GM23338 (cell line): ENCODE results near the gene ZGLP1. TPM values are rescaled to one million over a fixed set of nuclear protein-coding genes. Genes with fewer than 3 reads are reported as not detected.

ENCODE experiments used
- ATAC-seq: fragments of 200-7000 bp; cut with Tn5 transposase; 3 replicates; pipeline ENCODE4 v1.9.1; 2020
- DNase-seq: peaks from one replicate; pipeline ENCODE4 v3.0.0-alpha.2; 2015; ENCODE audit warnings: low spot score
- H2AFZ ChIP-seq: fragments of 200-600 bp; sonication (generic); 2 replicates; pipeline ENCODE4 v1.8.0; 2016; ENCODE audit warnings: antibody characterized with exemption, mild to moderate bottlenecking, moderate library complexity
- H3F3A ChIP-seq: fragments of 200-600 bp; sonication (generic); replicated peaks from 2 replicates; pipeline ENCODE4 v1.8.0; 2017; ENCODE audit warnings: antibody characterized with exemption, mixed run types, low read depth
- H3K27ac ChIP-seq: fragments of 200-600 bp; sonication (generic); 2 replicates; pipeline ENCODE4 v1.6.1; 2016; ENCODE audit warnings: low read depth
- H3K27me3 ChIP-seq: fragments of 200-600 bp; sonication (generic); 2 replicates; pipeline ENCODE4 v1.8.0; 2016; ENCODE audit warnings: mild to moderate bottlenecking, mixed run types, moderate library complexity; ENCODE audit not compliant: insufficient read depth
- H3K36me3 ChIP-seq: fragments of 200-600 bp; sonication (generic); 2 replicates; pipeline ENCODE4 v1.8.0; 2016; ENCODE audit warnings: mild to moderate bottlenecking; ENCODE audit not compliant: insufficient read depth
- H3K4me1 ChIP-seq: fragments of 200-600 bp; sonication (generic); 2 replicates; pipeline ENCODE4 v1.8.0; 2016; ENCODE audit warnings: mild to moderate bottlenecking, moderate library complexity; ENCODE audit not compliant: insufficient read depth
- H3K4me2 ChIP-seq: fragments of 200-600 bp; sonication (generic); 2 replicates; pipeline ENCODE4 v1.7.1; 2017; ENCODE audit warnings: mixed run types
- H3K4me3 ChIP-seq: fragments of 200-600 bp; sonication (generic); 2 replicates; pipeline ENCODE4 v1.6.1; 2016; ENCODE audit warnings: mixed run types
- H3K79me2 ChIP-seq: fragments of 200-600 bp; sonication (generic); replicated peaks from 2 replicates; pipeline ENCODE4 v1.8.0; 2017; ENCODE audit warnings: mild to moderate bottlenecking; ENCODE audit not compliant: insufficient read depth
- H3K9me2 ChIP-seq: fragments of 200-600 bp; sonication (generic); 2 replicates; pipeline ENCODE4 v1.8.0; 2017; ENCODE audit not compliant: insufficient read depth
- H4K20me1 ChIP-seq: fragments of 200-600 bp; sonication (generic); replicated peaks from 2 replicates; pipeline ENCODE4 v1.8.0; 2017; ENCODE audit warnings: mild to moderate bottlenecking; ENCODE audit not compliant: insufficient read depth
- H3K27ac Mint-ChIP-seq: 2 replicates; pipeline ENCODE4 v1.8.0; 2020; ENCODE audit warnings: inconsistent platforms, mild to moderate bottlenecking, moderate library complexity, mixed read lengths
- H3K27me3 Mint-ChIP-seq: 3 replicates; pipeline ENCODE4 v1.8.0; 2022; ENCODE audit warnings: low read depth, mild to moderate bottlenecking, moderate library complexity, mixed read lengths, inconsistent platforms; ENCODE audit not compliant: insufficient read depth, poor library complexity
- H3K36me3 Mint-ChIP-seq: 3 replicates; pipeline ENCODE4 v1.8.0; 2021; ENCODE audit warnings: low read depth, mild to moderate bottlenecking, inconsistent platforms, moderate library complexity, mixed read lengths
- H3K4me1 Mint-ChIP-seq: 3 replicates; pipeline ENCODE4 v1.8.0; 2020; ENCODE audit warnings: mild to moderate bottlenecking, inconsistent platforms, mixed read lengths
- H3K4me3 Mint-ChIP-seq: 3 replicates; pipeline ENCODE4 v1.8.0; 2021; ENCODE audit warnings: moderate library complexity, mild to moderate bottlenecking, inconsistent platforms, mixed read lengths
- H3K9me3 Mint-ChIP-seq: 3 replicates; pipeline ENCODE4 v1.8.0; 2020; ENCODE audit warnings: moderate library complexity, mild to moderate bottlenecking, inconsistent platforms, mixed read lengths
- CREB1 ChIP-seq: fragments of 250-450 bp; sonication (Bioruptor Pico); IDR thresholded peaks from 2 replicates; pipeline ENCODE4 v1.5.0; 2020; ENCODE audit warnings: low read depth, mild to moderate bottlenecking, moderate library complexity
- EZH2 ChIP-seq: fragments of 200-600 bp; sonication (generic); IDR thresholded peaks from one replicate; pipeline ENCODE4 v1.8.0; 2017; ENCODE audit warnings: antibody characterized with exemption, mild to moderate bottlenecking, low read depth; ENCODE audit not compliant: unreplicated experiment
- JUNB ChIP-seq: IDR thresholded peaks from one replicate; pipeline ENCODE4 v1.6.1; 2016; ENCODE audit warnings: antibody characterized with exemption; ENCODE audit not compliant: unreplicated experiment
- POLR2AphosphoS5 ChIP-seq: IDR thresholded peaks from 2 replicates; pipeline ENCODE4 v1.6.1; 2016; ENCODE audit warnings: antibody characterized with exemption, low read depth
- STAT1 ChIP-seq: IDR thresholded peaks from one replicate; pipeline ENCODE4 v1.6.1; 2016; ENCODE audit warnings: antibody characterized with exemption; ENCODE audit not compliant: unreplicated experiment
- polyA plus RNA-seq: library from polyadenylated mRNA; unstranded; fragments of >200 nt; fragmentation: Nextera tagmentation; extraction: Ambion mirVana; gene quantifications from 2 replicates; pipeline ENCODE4 v1.2.1, GENCODE V29; 2016
- total RNA-seq: library from RNA; depleted of rRNA; stranded (reverse); fragments of >200 nt; shearing (Covaris generic); gene quantifications from 2 replicates; pipeline ENCODE4 v1.2.3, GENCODE V29; 2014
- TF ChIP-seq, protein P1 (sequence below): fragments of 250-450 bp; sonication (Bioruptor Pico); IDR thresholded peaks from 2 replicates; pipeline ENCODE4 v1.5.0; 2020; ENCODE audit warnings: mild to moderate bottlenecking, moderate library complexity
- TF ChIP-seq, protein P2 (sequence below): IDR thresholded peaks from one replicate; pipeline ENCODE4 v1.6.1; 2018; ENCODE audit warnings: antibody characterized with exemption; ENCODE audit not compliant: unreplicated experiment

The ZGLP1 gene
- total and polyA plus RNA-seq, 2 experiments from 2014 or later: 1.5 to 5.3 TPM

GRCh38 chr19:10343495-10343894 lies 33.9 kb upstream of the ZGLP1 start:
- no peak overlapping the region for H3K27ac ChIP-seq
- peaks cover 9% of the 10 kb centered on the region for H3K27me3 Mint-ChIP-seq
- no peak for DNase-seq
- H3K27me3 ChIP-seq: no peaks in the 10 kb centered on the region
- no peak overlapping the region for H3K27ac Mint-ChIP-seq
- H3K4me1 Mint-ChIP-seq: peaks cover 14% of the 10 kb centered on the region
- H3F3A ChIP-seq: peaks cover 6% of the 10 kb centered on the region; the same call in 1 of the 2 replicates
- H3K36me3 ChIP-seq: no peaks in the 10 kb centered on the region
- H3K36me3 Mint-ChIP-seq: no peaks in the 10 kb centered on the region
- no peaks in the 10 kb centered on the region for H4K20me1 ChIP-seq
- H3K4me3 ChIP-seq: no peak overlapping the region
- TF ChIP-seq, protein P1, sequence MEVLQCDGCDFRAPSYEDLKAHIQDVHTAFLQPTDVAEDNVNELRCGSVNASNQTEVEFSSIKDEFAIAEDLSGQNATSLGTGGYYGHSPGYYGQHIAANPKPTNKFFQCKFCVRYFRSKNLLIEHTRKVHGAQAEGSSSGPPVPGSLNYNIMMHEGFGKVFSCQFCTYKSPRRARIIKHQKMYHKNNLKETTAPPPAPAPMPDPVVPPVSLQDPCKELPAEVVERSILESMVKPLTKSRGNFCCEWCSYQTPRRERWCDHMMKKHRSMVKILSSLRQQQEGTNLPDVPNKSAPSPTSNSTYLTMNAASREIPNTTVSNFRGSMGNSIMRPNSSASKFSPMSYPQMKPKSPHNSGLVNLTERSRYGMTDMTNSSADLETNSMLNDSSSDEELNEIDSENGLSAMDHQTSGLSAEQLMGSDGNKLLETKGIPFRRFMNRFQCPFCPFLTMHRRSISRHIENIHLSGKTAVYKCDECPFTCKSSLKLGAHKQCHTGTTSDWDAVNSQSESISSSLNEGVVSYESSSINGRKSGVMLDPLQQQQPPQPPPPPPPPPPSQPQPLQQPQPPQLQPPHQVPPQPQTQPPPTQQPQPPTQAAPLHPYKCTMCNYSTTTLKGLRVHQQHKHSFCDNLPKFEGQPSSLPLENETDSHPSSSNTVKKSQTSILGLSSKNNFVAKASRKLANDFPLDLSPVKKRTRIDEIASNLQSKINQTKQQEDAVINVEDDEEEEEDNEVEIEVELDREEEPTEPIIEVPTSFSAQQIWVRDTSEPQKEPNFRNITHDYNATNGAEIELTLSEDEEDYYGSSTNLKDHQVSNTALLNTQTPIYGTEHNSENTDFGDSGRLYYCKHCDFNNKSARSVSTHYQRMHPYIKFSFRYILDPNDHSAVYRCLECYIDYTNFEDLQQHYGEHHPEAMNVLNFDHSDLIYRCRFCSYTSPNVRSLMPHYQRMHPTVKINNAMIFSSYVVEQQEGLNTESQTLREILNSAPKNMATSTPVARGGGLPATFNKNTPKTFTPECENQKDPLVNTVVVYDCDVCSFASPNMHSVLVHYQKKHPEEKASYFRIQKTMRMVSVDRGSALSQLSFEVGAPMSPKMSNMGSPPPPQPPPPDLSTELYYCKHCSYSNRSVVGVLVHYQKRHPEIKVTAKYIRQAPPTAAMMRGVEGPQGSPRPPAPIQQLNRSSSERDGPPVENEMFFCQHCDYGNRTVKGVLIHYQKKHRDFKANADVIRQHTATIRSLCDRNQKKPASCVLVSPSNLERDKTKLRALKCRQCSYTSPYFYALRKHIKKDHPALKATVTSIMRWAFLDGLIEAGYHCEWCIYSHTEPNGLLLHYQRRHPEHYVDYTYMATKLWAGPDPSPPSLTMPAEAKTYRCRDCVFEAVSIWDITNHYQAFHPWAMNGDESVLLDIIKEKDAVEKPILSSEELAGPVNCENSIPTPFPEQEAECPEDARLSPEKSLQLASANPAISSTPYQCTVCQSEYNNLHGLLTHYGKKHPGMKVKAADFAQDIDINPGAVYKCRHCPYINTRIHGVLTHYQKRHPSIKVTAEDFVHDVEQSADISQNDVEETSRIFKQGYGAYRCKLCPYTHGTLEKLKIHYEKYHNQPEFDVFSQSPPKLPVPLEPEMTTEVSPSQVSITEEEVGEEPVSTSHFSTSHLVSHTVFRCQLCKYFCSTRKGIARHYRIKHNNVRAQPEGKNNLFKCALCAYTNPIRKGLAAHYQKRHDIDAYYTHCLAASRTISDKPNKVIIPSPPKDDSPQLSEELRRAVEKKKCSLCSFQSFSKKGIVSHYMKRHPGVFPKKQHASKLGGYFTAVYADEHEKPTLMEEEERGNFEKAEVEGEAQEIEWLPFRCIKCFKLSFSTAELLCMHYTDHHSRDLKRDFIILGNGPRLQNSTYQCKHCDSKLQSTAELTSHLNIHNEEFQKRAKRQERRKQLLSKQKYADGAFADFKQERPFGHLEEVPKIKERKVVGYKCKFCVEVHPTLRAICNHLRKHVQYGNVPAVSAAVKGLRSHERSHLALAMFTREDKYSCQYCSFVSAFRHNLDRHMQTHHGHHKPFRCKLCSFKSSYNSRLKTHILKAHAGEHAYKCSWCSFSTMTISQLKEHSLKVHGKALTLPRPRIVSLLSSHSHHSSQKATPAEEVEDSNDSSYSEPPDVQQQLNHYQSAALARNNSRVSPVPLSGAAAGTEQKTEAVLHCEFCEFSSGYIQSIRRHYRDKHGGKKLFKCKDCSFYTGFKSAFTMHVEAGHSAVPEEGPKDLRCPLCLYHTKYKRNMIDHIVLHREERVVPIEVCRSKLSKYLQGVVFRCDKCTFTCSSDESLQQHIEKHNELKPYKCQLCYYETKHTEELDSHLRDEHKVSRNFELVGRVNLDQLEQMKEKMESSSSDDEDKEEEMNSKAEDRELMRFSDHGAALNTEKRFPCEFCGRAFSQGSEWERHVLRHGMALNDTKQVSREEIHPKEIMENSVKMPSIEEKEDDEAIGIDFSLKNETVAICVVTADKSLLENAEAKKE: no peak
- no peak for TF ChIP-seq CREB1 (CRISPR knock-in tag)
- TF ChIP-seq, protein P2, sequence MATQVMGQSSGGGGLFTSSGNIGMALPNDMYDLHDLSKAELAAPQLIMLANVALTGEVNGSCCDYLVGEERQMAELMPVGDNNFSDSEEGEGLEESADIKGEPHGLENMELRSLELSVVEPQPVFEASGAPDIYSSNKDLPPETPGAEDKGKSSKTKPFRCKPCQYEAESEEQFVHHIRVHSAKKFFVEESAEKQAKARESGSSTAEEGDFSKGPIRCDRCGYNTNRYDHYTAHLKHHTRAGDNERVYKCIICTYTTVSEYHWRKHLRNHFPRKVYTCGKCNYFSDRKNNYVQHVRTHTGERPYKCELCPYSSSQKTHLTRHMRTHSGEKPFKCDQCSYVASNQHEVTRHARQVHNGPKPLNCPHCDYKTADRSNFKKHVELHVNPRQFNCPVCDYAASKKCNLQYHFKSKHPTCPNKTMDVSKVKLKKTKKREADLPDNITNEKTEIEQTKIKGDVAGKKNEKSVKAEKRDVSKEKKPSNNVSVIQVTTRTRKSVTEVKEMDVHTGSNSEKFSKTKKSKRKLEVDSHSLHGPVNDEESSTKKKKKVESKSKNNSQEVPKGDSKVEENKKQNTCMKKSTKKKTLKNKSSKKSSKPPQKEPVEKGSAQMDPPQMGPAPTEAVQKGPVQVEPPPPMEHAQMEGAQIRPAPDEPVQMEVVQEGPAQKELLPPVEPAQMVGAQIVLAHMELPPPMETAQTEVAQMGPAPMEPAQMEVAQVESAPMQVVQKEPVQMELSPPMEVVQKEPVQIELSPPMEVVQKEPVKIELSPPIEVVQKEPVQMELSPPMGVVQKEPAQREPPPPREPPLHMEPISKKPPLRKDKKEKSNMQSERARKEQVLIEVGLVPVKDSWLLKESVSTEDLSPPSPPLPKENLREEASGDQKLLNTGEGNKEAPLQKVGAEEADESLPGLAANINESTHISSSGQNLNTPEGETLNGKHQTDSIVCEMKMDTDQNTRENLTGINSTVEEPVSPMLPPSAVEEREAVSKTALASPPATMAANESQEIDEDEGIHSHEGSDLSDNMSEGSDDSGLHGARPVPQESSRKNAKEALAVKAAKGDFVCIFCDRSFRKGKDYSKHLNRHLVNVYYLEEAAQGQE: no peak
- TF ChIP-seq POLR2AphosphoS5: no peak
- no peak for TF ChIP-seq EZH2
- no peak for TF ChIP-seq STAT1
- no peak for TF ChIP-seq JUNB
- H3K9me2 ChIP-seq: no peaks in the 10 kb centered on the region
- H3K9me3 Mint-ChIP-seq: no peaks in the 10 kb centered on the region; the same call in 1 of the 3 replicates
- H3K4me3 Mint-ChIP-seq: no peak overlapping the region
- peaks cover 18% of the 10 kb centered on the region; the same call in 1 of the 2 replicates for H3K4me1 ChIP-seq
- no peak for ATAC-seq
- H2AFZ ChIP-seq: no peak overlapping the region
- H3K79me2 ChIP-seq: no peaks in the 10 kb centered on the region
- H3K4me2 ChIP-seq: no peak overlapping the region
